ENCODE measurements around the gene SFTPA2. TPM values are rescaled to one million over a fixed set of nuclear protein-coding genes. Genes with fewer than 3 reads are reported as not detected.
"Not testable (repeated sequence)": the region's sequence is repeated elsewhere in the genome, so short reads cannot be mapped to it uniquely, and the experiment has no call there.

The SFTPA2 gene
- total and polyA plus RNA-seq, 7 donors: 1.4 to 6.0 (median 5.3) TPM; not detected in 4

GRCh38 chr10:79544408-79544807 is 15.8 kb downstream of the SFTPA2 start:
- 31 to 74% methylated on average over 3 of the region's 3 CpGs for WGBS, 2 donors
- DNase-seq; H3K27me3 ChIP-seq; H3K36me3 ChIP-seq; H3K4me3 ChIP-seq; H3K27ac ChIP-seq; H3K9me3 ChIP-seq; intact Hi-C loops (cut with DNase I); H3K4me1 ChIP-seq: not testable (repeated sequence)

GRCh38 chr10:79542626-79543025 is 17.6 kb downstream of the SFTPA2 start:
- TF ChIP-seq POLR2AphosphoS5 (IDR thresholded peaks at IDR 0.05): no peak
- TF ChIP-seq CTCF (IDR thresholded peaks at IDR 0.05): no peak
- TF ChIP-seq EP300 (IDR thresholded peaks at IDR 0.05): no peak
- TF ChIP-seq POLR2A (IDR thresholded peaks at IDR 0.05): no peak
- Histone ChIP-seq H3K27ac (no peak overlapping the region), H3K27me3 (no peaks in the 10 kb centered on the region), H3K4me3 (no peak overlapping the region), H3K9me3 (no peaks in the 10 kb centered on the region), H3K4me1 (no peaks in the 10 kb centered on the region), H3K36me3 (no peaks in the 10 kb centered on the region)
- intact Hi-C loops (cut with DNase I): no loop called here
- DNase-seq: no peak
- WGBS, 2 donors: 48 to 52% methylated on average over 2 of the region's 2 CpGs

GRCh38 chr10:79540930-79541329 is 19.3 kb downstream of the SFTPA2 start:
- H3K4me1 ChIP-seq; DNase-seq; H3K36me3 ChIP-seq; H3K27ac ChIP-seq; H3K9me3 ChIP-seq; H3K4me3 ChIP-seq; H3K27me3 ChIP-seq; intact Hi-C loops (cut with DNase I): not testable (repeated sequence)
- 83 to 88% methylated on average over 1 of the region's 1 CpG for WGBS, 2 donors

GRCh38 chr10:79538311-79538710 is 21.9 kb downstream of the SFTPA2 start:
- H3K27me3 ChIP-seq: not testable (repeated sequence)
- WGBS, 2 donors: 83 to 84% methylated on average over 6 of the region's 6 CpGs

GRCh38 chr10:79533903-79534175 is 26.4 kb downstream of the SFTPA2 start:
- H3K4me1 ChIP-seq; DNase-seq; H3K36me3 ChIP-seq; H3K27me3 ChIP-seq; H3K9me3 ChIP-seq; H3K4me3 ChIP-seq; intact Hi-C loops (cut with DNase I); H3K27ac ChIP-seq: not testable (repeated sequence)
- WGBS, 2 donors: 90% methylated on average over 1 of the region's 5 CpGs

More at GRCh38 chr10:79538311-79538710, 21.9 kb downstream of the SFTPA2 start:
- DNase-seq; H3K9me3 ChIP-seq; H3K36me3 ChIP-seq; H3K4me3 ChIP-seq; H3K4me1 ChIP-seq; H3K27ac ChIP-seq; intact Hi-C loops (cut with DNase I): not testable (repeated sequence)

GRCh38 chr10:79533142-79533902 is 26.9 kb downstream of the SFTPA2 start:
- intact Hi-C loops (cut with DNase I): not testable (repeated sequence)

GRCh38 chr10:79528261-79528660 is 31.9 kb downstream of the SFTPA2 start:
- H3K27ac ChIP-seq; H3K36me3 ChIP-seq; intact Hi-C loops (cut with DNase I); H3K9me3 ChIP-seq; H3K4me3 ChIP-seq; H3K4me1 ChIP-seq; DNase-seq; H3K27me3 ChIP-seq: not testable (repeated sequence)
- WGBS, 2 donors: 87 to 88% methylated on average over 4 of the region's 4 CpGs

More at GRCh38 chr10:79533142-79533902, 26.9 kb downstream of the SFTPA2 start:
- H3K4me1 ChIP-seq, H3K9me3 ChIP-seq, H3K4me3 ChIP-seq, H3K27ac ChIP-seq, H3K27me3 ChIP-seq, H3K36me3 ChIP-seq, DNase-seq: not testable (repeated sequence)
- WGBS, 2 donors: 76 to 80% methylated on average over 11 of the region's 11 CpGs

- DNase-seq; H3K4me1 ChIP-seq; intact Hi-C loops (cut with DNase I); H3K27me3 ChIP-seq; H3K4me3 ChIP-seq; H3K36me3 ChIP-seq; H3K27ac ChIP-seq; H3K9me3 ChIP-seq: not testable (repeated sequence)
- 75 to 81% methylated on average over 7 of the region's 8 CpGs for WGBS, 2 donors
These were observed 35.0 kb downstream of the SFTPA2 start for GRCh38 chr10:79525049-79525710.

GRCh38 chr10:79523157-79523853 is 36.9 kb downstream of the SFTPA2 start:
- H3K27me3 ChIP-seq; H3K4me3 ChIP-seq; H3K27ac ChIP-seq; H3K4me1 ChIP-seq; H3K9me3 ChIP-seq; DNase-seq; H3K36me3 ChIP-seq; intact Hi-C loops (cut with DNase I): not testable (repeated sequence)
- 80 to 85% methylated on average over 10 of the region's 13 CpGs for WGBS, 2 donors

- H3K27ac ChIP-seq; H3K4me3 ChIP-seq; DNase-seq; H3K36me3 ChIP-seq; H3K27me3 ChIP-seq; intact Hi-C loops (cut with DNase I); H3K9me3 ChIP-seq; H3K4me1 ChIP-seq: not testable (repeated sequence)
- WGBS, 2 donors: 90 to 98% methylated on average over 3 of the region's 4 CpGs
These were observed 37.7 kb downstream of the SFTPA2 start for GRCh38 chr10:79522464-79522863.

GRCh38 chr10:79521751-79522150 is 38.5 kb downstream of the SFTPA2 start:
- intact Hi-C loops (cut with DNase I); H3K4me3 ChIP-seq; H3K27me3 ChIP-seq; H3K4me1 ChIP-seq; H3K9me3 ChIP-seq; H3K36me3 ChIP-seq; H3K27ac ChIP-seq; DNase-seq: not testable (repeated sequence)
- WGBS, 2 donors: 71 to 82% methylated on average over 6 of the region's 6 CpGs

Measured in sigmoid colon (tissue), 7 donors.